ENCODE measurements around the gene KIF6. TPM values are rescaled to one million over a fixed set of nuclear protein-coding genes. Genes with fewer than 3 reads are reported as not detected.

KIF6 gene
- total and polyA plus RNA-seq, 2 donors = 0.24 to 0.37 TPM

DNA sequence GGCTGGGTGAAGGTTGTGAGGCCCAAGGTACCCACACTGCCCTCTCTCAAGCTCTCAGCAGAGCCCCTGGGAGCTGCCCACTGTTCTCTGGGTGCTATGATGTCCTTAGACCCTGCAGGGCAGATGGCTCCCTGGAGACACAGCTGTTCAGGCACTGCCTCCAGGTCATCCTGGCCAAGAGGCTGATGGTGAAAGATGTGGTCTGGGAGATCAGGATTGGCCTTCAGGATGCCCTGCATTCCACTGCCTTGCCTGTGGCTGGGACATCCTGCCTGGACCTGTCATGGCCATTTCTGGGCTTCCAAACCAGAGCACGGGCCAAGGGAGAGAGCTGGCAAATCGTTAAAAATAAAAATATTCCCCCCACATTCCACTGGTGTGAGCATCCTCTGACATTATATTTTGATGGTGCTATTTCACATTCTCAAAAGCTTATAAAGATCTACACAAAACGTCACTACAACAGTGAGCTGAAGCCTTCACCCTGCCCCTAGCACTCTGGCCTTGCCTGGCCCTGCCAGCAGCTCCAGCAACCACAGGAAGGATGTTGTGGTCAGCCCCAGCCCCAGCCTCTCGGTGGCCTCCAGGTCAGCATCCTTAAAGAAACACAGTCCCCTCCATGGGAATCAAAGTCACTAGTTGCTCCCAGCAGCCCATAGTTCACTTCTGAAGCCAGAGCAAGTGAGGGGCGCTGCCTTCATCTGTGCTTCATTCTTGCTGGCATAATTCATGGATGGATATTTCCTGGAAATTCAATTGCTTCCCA lies 389.2 kb downstream of the KIF6 start:
- Histone ChIP-seq H3K36me3 (ENCODE audit: control insufficient read depth in 2 of 2, insufficient read depth in 2 of 2, low read length in 1 of 2) (no peaks in the 10 kb centered on the region), H3K9me3 (ENCODE audit: control insufficient read depth in 2 of 2, insufficient read depth in 1 of 2, low read length in 1 of 2) (no peaks in the 10 kb centered on the region), H3K27ac (ENCODE audit: low read depth in 1 of 2, low read length in 1 of 2) (no peak overlapping the region), H3K4me3 (ENCODE audit: low read length in 2 of 2) (no peak overlapping the region), H3K4me1 (ENCODE audit: control insufficient read depth in 2 of 2, insufficient read depth in 2 of 2, low read length in 2 of 2) (peaks cover 0 to 26% of the 10 kb centered on the region in 2 donors), H3K27me3 (ENCODE audit: control insufficient read depth in 2 of 2, insufficient read depth in 1 of 2, low read length in 1 of 2) (no peaks in the 10 kb centered on the region)
- DNase-seq (ENCODE audit: low read depth in 6 of 9, low spot score in 9 of 9) = no peak
- WGBS = 17% methylated on average over 5 of the region's 5 CpGs

DNA sequence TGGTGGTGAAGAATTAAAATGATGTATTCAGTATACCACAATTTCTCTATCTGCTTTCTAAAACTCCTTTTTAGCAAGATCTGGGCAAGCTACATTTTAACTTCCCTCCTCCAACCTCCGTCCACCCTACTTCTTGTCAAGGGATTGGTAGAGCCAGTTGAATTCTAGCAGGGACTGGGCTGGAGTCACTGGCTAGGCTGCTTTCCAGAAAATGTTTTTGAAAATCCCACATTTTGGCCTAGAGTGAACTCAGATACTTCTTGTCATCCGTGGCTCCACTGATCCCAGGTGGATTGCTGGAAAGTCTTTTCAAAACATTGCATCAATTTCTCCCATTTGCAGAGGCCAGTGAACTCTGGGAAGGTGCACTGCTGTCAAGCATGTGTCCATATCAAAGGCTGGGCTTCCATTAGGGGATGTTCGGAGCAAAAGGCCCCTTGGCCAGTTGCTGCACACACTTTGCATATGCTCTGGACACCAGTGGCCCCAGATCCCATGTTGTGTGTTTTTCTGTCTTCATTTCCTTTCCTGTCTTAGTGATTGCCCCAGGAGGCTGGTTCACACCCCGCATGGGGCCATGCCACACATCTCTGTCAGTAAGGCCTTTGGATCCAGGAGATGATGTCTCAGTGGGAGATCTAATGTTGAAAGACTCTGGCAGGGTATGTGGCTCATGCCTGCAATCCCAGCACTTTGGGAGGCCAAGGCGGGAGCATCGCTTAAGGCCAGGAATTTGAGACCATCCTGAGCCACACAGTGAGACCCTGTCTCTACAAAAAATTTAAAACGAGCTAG lies 391.4 kb downstream of the KIF6 start:
- DNase-seq (ENCODE audit: low read depth in 6 of 9, low spot score in 9 of 9) = no peak
- Histone ChIP-seq H3K27me3 (ENCODE audit: control insufficient read depth in 2 of 2, insufficient read depth in 1 of 2, low read length in 1 of 2) (no peaks in the 10 kb centered on the region), H3K4me3 (ENCODE audit: low read length in 2 of 2) (no peak overlapping the region), H3K4me1 (ENCODE audit: control insufficient read depth in 2 of 2, insufficient read depth in 2 of 2, low read length in 2 of 2) (peaks cover 0 to 11% of the 10 kb centered on the region in 2 donors), H3K27ac (ENCODE audit: low read depth in 1 of 2, low read length in 1 of 2) (no peak overlapping the region), H3K9me3 (ENCODE audit: control insufficient read depth in 2 of 2, insufficient read depth in 1 of 2, low read length in 1 of 2) (no peaks in the 10 kb centered on the region), H3K36me3 (ENCODE audit: control insufficient read depth in 2 of 2, insufficient read depth in 2 of 2, low read length in 1 of 2) (no peaks in the 10 kb centered on the region)
- 89% methylated on average over 7 of the region's 7 CpGs for WGBS

DNA sequence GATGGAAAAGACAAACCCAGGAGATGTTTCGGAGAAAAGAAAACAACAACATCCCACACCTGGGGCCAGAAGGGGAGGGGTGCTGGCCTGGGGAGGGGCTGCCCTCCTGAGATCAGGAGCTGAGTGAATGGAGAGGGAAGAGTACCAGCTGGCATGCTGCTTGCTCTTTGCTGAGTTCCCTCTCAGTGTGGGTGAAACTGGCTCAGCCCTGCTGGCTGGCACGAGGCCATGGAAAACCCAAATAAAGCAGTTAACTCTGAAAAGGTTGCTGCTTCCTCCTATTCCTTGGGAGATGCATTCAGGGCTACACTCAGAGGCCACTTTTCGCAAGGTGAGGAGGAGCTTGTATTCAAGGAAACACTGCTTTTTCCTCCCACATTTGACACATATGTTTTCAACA lies 394.7 kb downstream of the KIF6 start:
- Histone ChIP-seq H3K36me3 (ENCODE audit: control insufficient read depth in 2 of 2, insufficient read depth in 2 of 2, low read length in 1 of 2) (no peaks in the 10 kb centered on the region), H3K4me3 (ENCODE audit: low read length in 2 of 2) (no peak overlapping the region), H3K27ac (ENCODE audit: low read depth in 1 of 2, low read length in 1 of 2) (no peak overlapping the region), H3K9me3 (ENCODE audit: control insufficient read depth in 2 of 2, insufficient read depth in 1 of 2, low read length in 1 of 2) (no peaks in the 10 kb centered on the region), H3K27me3 (ENCODE audit: control insufficient read depth in 2 of 2, insufficient read depth in 1 of 2, low read length in 1 of 2) (no peaks in the 10 kb centered on the region), H3K4me1 (ENCODE audit: control insufficient read depth in 2 of 2, insufficient read depth in 2 of 2, low read length in 2 of 2) (peaks cover 0 to 8% of the 10 kb centered on the region in 2 donors)
- 64% methylated on average over 3 of the region's 3 CpGs for WGBS
- no peak for DNase-seq (ENCODE audit: low read depth in 6 of 9, low spot score in 9 of 9)

DNA sequence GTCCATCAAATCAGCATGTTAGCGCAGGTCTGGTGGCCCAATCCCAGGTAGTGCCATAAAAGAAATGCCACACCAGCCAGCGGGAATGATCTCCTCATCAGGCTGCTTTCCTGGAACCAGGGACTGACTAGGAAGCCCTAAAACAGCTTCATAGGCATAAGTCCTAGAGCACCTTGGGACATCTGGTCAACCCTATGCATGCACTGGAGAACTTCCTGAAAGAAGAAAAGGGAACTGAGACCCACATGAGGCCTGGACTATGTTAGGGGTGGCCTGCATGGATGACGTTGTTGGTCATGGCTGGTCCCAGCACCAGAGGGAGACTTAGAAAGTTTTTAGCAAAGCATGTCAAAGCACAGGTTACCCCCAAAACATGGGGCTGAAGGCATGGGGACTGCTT lies 395.2 kb downstream of the KIF6 start:
- Histone ChIP-seq H3K4me1 (ENCODE audit: control insufficient read depth in 2 of 2, insufficient read depth in 2 of 2, low read length in 2 of 2) (peaks cover 0 to 8% of the 10 kb centered on the region in 2 donors), H3K27me3 (ENCODE audit: control insufficient read depth in 2 of 2, insufficient read depth in 1 of 2, low read length in 1 of 2) (no peaks in the 10 kb centered on the region), H3K4me3 (ENCODE audit: low read length in 2 of 2) (no peak overlapping the region), H3K27ac (ENCODE audit: low read depth in 1 of 2, low read length in 1 of 2) (no peak overlapping the region), H3K36me3 (ENCODE audit: control insufficient read depth in 2 of 2, insufficient read depth in 2 of 2, low read length in 1 of 2) (no peaks in the 10 kb centered on the region), H3K9me3 (ENCODE audit: control insufficient read depth in 2 of 2, insufficient read depth in 1 of 2, low read length in 1 of 2) (no peaks in the 10 kb centered on the region)
- no peak for DNase-seq (ENCODE audit: low read depth in 6 of 9, low spot score in 9 of 9)
- WGBS = 76% methylated on average over 3 of the region's 3 CpGs

DNA sequence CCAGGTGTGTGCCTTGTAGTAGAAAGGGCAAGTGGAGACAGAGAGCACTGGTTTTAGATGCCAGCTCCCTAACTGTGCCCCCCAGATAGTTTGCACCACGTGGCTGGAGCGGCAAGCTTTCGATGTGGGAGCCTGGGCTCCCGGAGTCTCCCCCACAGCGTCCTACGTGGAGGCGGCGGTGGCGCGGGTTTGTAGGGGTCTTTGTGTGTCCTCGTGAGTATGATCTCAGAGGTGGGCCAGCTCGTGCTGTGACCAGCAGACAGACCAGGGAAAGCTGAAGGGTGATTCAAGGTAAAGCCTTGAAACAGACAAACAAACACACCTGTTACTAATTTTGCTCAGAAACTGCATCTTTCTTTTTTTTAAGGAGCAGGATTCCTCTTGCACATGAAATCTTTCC lies 397.1 kb downstream of the KIF6 start:
- DNase-seq (ENCODE audit: low read depth in 6 of 9, low spot score in 9 of 9) = no peak
- H3K9me3 ChIP-seq (ENCODE audit: control insufficient read depth in 2 of 2, insufficient read depth in 1 of 2, low read length in 1 of 2) = no peaks in the 10 kb centered on the region
- no peaks in the 10 kb centered on the region for H3K27me3 ChIP-seq (ENCODE audit: control insufficient read depth in 2 of 2, insufficient read depth in 1 of 2, low read length in 1 of 2)
- no peak overlapping the region for H3K4me3 ChIP-seq (ENCODE audit: low read length in 2 of 2)
- peaks cover 0 to 8% of the 10 kb centered on the region in 2 donors for H3K4me1 ChIP-seq (ENCODE audit: control insufficient read depth in 2 of 2, insufficient read depth in 2 of 2, low read length in 2 of 2)
- no peak overlapping the region for H3K27ac ChIP-seq (ENCODE audit: low read depth in 1 of 2, low read length in 1 of 2)
- 97% methylated on average over 12 of the region's 12 CpGs for WGBS
- H3K36me3 ChIP-seq (ENCODE audit: control insufficient read depth in 2 of 2, insufficient read depth in 2 of 2, low read length in 1 of 2) = no peaks in the 10 kb centered on the region

DNA sequence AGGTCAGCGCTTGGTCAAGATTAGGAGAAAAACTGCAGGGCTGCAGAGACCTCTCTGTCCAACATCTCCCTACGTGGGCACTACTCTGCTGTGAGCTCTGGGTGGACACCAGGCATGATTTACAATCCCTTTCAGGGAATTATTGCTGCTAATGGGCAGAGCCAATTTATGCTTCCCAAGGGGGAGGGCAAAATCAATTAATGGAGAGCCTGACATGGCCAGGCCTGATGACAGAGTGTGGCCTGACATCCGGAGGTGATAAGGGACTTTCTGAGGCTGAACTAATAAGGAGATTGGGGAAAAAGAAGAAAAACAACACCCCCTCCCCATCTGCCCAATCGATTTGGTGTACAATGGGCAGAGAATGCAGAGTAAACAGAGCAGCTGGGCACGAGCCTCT lies 397.7 kb downstream of the KIF6 start:
- peaks cover 0 to 8% of the 10 kb centered on the region in 2 donors for H3K4me1 ChIP-seq (ENCODE audit: control insufficient read depth in 2 of 2, insufficient read depth in 2 of 2, low read length in 2 of 2)
- WGBS = 93% methylated on average over 5 of the region's 5 CpGs
- DNase-seq (ENCODE audit: low read depth in 6 of 9, low spot score in 9 of 9) = no peak
- H3K27ac ChIP-seq (ENCODE audit: low read depth in 1 of 2, low read length in 1 of 2) = no peak overlapping the region
- no peaks in the 10 kb centered on the region for H3K36me3 ChIP-seq (ENCODE audit: control insufficient read depth in 2 of 2, insufficient read depth in 2 of 2, low read length in 1 of 2)
- H3K27me3 ChIP-seq (ENCODE audit: control insufficient read depth in 2 of 2, insufficient read depth in 1 of 2, low read length in 1 of 2) = no peaks in the 10 kb centered on the region
- no peaks in the 10 kb centered on the region for H3K9me3 ChIP-seq (ENCODE audit: control insufficient read depth in 2 of 2, insufficient read depth in 1 of 2, low read length in 1 of 2)
- H3K4me3 ChIP-seq (ENCODE audit: low read length in 2 of 2) = no peak overlapping the region

DNA sequence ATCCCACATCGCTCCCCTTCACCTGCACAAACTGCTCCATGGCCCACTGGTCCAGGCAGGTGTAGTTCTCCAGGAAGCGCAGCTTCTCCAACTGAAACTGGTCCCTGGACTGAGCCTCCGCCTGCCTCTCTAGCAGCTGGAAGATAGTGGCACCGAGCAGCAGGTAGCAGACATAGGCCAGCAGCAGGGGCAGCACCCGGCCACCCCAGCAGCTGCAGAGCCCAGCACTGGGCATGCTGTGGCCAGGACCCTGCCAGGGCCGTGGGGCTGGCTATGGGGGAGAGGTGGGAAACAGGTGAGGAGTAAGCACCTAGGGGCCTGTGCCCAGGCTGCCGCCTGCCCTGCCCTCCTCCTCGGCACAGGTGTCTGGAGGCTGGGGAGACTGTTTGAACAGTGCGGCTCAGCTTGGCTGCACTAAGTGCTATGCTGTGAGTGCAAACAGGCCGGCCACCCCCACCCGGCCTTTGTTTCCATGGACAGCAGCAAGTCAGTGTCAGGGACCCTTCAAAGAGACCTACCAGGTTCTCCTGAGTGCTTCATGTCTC lies 402.8 kb downstream of the KIF6 start, which contains the start of gene KCNK16:
KCNK16 (minus strand) TSS at position 397 of the 545 bp plus-strand sequence; CDS start at position 235, 162 bp downstream.
- peaks cover 0 to 17% of the 10 kb centered on the region in 2 donors for H3K4me1 ChIP-seq (ENCODE audit: control insufficient read depth in 2 of 2, insufficient read depth in 2 of 2, low read length in 2 of 2)
- DNase-seq (ENCODE audit: low read depth in 6 of 9, low spot score in 9 of 9) = no peak
- no peaks in the 10 kb centered on the region for H3K36me3 ChIP-seq (ENCODE audit: control insufficient read depth in 2 of 2, insufficient read depth in 2 of 2, low read length in 1 of 2)
- H3K4me3 ChIP-seq (ENCODE audit: low read length in 2 of 2) = no peak within 1 kb of the TSS
- no peaks in the 10 kb centered on the region for H3K9me3 ChIP-seq (ENCODE audit: control insufficient read depth in 2 of 2, insufficient read depth in 1 of 2, low read length in 1 of 2)
- H3K27me3 ChIP-seq (ENCODE audit: control insufficient read depth in 2 of 2, insufficient read depth in 1 of 2, low read length in 1 of 2) = no peaks in the 10 kb centered on the region
- H3K27ac ChIP-seq (ENCODE audit: low read depth in 1 of 2, low read length in 1 of 2) = no peak within 1 kb of the TSS
- 93% methylated on average over 11 of the region's 11 CpGs for WGBS

DNA sequence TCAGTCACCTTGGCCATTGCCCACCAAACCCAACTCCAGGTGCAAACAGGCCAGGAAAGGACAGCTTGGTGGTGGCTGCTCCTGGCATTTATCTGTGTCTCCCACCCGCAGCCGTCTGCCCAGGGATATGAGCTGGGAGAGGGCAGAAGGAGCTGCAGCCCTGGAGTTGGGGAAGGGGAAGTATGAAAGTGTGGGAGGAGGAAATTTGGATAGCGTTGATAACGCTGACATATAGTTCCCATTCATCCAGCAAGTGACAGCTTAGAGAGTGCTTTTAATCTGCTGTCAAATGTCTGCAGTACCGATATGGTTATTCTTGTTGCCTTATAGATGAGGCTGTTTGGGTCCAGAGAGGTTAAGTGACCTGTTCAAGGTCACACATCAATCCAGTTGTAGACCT lies 403.4 kb downstream of the KIF6 start:
- Histone ChIP-seq H3K27me3 (ENCODE audit: control insufficient read depth in 2 of 2, insufficient read depth in 1 of 2, low read length in 1 of 2) (no peaks in the 10 kb centered on the region), H3K9me3 (ENCODE audit: control insufficient read depth in 2 of 2, insufficient read depth in 1 of 2, low read length in 1 of 2) (no peaks in the 10 kb centered on the region), H3K4me3 (ENCODE audit: low read length in 2 of 2) (no peak overlapping the region), H3K27ac (ENCODE audit: low read depth in 1 of 2, low read length in 1 of 2) (no peak overlapping the region), H3K4me1 (ENCODE audit: control insufficient read depth in 2 of 2, insufficient read depth in 2 of 2, low read length in 2 of 2) (peaks cover 0 to 17% of the 10 kb centered on the region in 2 donors), H3K36me3 (ENCODE audit: control insufficient read depth in 2 of 2, insufficient read depth in 2 of 2, low read length in 1 of 2) (no peaks in the 10 kb centered on the region)
- DNase-seq (ENCODE audit: low read depth in 6 of 9, low spot score in 9 of 9) = no peak
- 59% methylated on average over 5 of the region's 5 CpGs for WGBS
